Endothelial cell of umbilical vein (primary cell): ENCODE data around the gene YBX3. TPM values are rescaled to one million over a fixed set of nuclear protein-coding genes. Genes with fewer than 3 reads are reported as not detected.

Experiments used
- BruUV-seq: library from RNA; stranded (reverse); fragments of 400-500 nt; replicated peaks from 2 replicates; lab custom pipeline; 2021; lab: Mats Ljungman, UMichigan
- CTCF ChIA-PET: fragments of 300-600, 350-600 bp; sonication (Branson Sonifier 250); formaldehyde crosslinking; loops from one replicate; lab custom pipeline; 2021; ENCODE audit warnings: antibody characterized with exemption, inconsistent platforms; lab: Charles Lee
- POLR2A ChIA-PET: fragments of 300-600, 350-600 bp; sonication (Branson Sonifier 250); formaldehyde crosslinking; loops from one replicate; lab custom pipeline; 2021; ENCODE audit warnings: antibody characterized with exemption, inconsistent platforms; lab: Charles Lee
- DNase-seq: peaks from one replicate; pipeline ENCODE4 v3.0.0-alpha.2; 2011; ENCODE audit warnings: low read depth, low spot score
- FAIRE-seq: peaks from 2 replicates; lab custom pipeline; 2011; peaks lifted over from hg19 to GRCh38; lab: Jason Lieb, UNC
- H2AFZ ChIP-seq: 2 replicates; pipeline ENCODE4 v1.6.0; 2012; ENCODE audit warnings: low read depth, low read length, control low read depth, inconsistent platforms
- H3K27ac ChIP-seq: 2 replicates; pipeline ENCODE4 v1.5.1; 2011; ENCODE audit warnings: low read depth, mild to moderate bottlenecking, control low read depth, low read length, moderate library complexity; ENCODE audit not compliant: insufficient read depth
- H3K27me3 ChIP-seq, 2 experiments: 2 replicates each; pipeline versions ENCODE4 v1.6.0 to v1.6.1; 2011; ENCODE audit warnings: low read length in 2 of 2, mixed read lengths in 1 of 2; ENCODE audit not compliant: control insufficient read depth in 2 of 2, insufficient read depth in 2 of 2
- H3K36me3 ChIP-seq, 2 experiments: 2 replicates in 1 of 2; 3 replicates in 1 of 2; pipeline ENCODE4 v1.5.1; 2011; ENCODE audit warnings: low read length in 2 of 2, mild to moderate bottlenecking in 1 of 2, moderate library complexity in 1 of 2; ENCODE audit not compliant: control insufficient read depth in 2 of 2, insufficient read depth in 2 of 2; ENCODE audit errors: extremely low read depth in 1 of 2
- H3K4me1 ChIP-seq: 3 replicates; pipeline ENCODE4 v1.5.1; 2011; ENCODE audit warnings: mild to moderate bottlenecking, low read length; ENCODE audit not compliant: control insufficient read depth, insufficient read depth; ENCODE audit errors: extremely low read depth
- H3K4me2 ChIP-seq: 2 replicates; pipeline ENCODE4 v1.6.1; 2011; ENCODE audit warnings: low read length, control low read depth, mixed read lengths; ENCODE audit not compliant: insufficient read depth
- H3K4me3 ChIP-seq, 3 experiments: fragments of 200-600 bp in 1 of 3; sonication (generic), shearing (Covaris generic) in 1 of 3; replicated peaks in 1 of 3; 2 replicates each; pipeline ENCODE4 v1.5.1; 2011 to 2016; ENCODE audit warnings: control low read depth in 3 of 3, low read length in 3 of 3, mild to moderate bottlenecking in 2 of 3, inconsistent platforms in 1 of 3, low read depth in 1 of 3, moderate library complexity in 1 of 3; ENCODE audit not compliant: insufficient read depth in 1 of 3
- H3K79me2 ChIP-seq: 2 replicates; pipeline ENCODE4 v1.6.0; 2012; ENCODE audit warnings: low read length, inconsistent platforms; ENCODE audit not compliant: control insufficient read depth, insufficient read depth
- H3K9ac ChIP-seq: replicated peaks from 2 replicates; pipeline ENCODE3; 2011; ENCODE audit warnings: low read length, control low read depth; ENCODE audit not compliant: insufficient read depth; ENCODE audit errors: extremely low read depth
- H3K9me1 ChIP-seq: replicated peaks from 3 replicates; pipeline ENCODE4 v1.6.0; 2011; ENCODE audit warnings: mild to moderate bottlenecking, low read length; ENCODE audit not compliant: control insufficient read depth, insufficient read depth; ENCODE audit errors: extremely low read depth
- H3K9me3 ChIP-seq: replicated peaks from 2 replicates; pipeline ENCODE4 v1.5.1; 2012; ENCODE audit warnings: low read length, inconsistent platforms; ENCODE audit not compliant: control insufficient read depth, insufficient read depth
- H4K20me1 ChIP-seq: replicated peaks from 2 replicates; pipeline ENCODE3; 2011; ENCODE audit warnings: mild to moderate bottlenecking, low read length; ENCODE audit not compliant: control insufficient read depth, insufficient read depth; ENCODE audit errors: extremely low read depth
- CTCF ChIP-seq, 2 donors: IDR thresholded peaks; 1 replicate in 1 of 2; 2 replicates in 1 of 2; pipeline ENCODE4 v1.5.1; 2011; ENCODE audit warnings: low read length in 2 of 2, mild to moderate bottlenecking in 2 of 2, moderate library complexity in 2 of 2, control low read depth in 1 of 2, inconsistent platforms in 1 of 2, low read depth in 1 of 2; ENCODE audit not compliant: insufficient read depth in 1 of 2; ENCODE audit errors: extremely low read depth in 1 of 2
- EZH2 ChIP-seq: IDR thresholded peaks from 2 replicates; pipeline ENCODE4 v1.6.1; 2012; ENCODE audit warnings: borderline replicate concordance, low read depth, mild to moderate bottlenecking, moderate library complexity, low read length, inconsistent platforms; ENCODE audit not compliant: severe bottlenecking
- FOS ChIP-seq: IDR thresholded peaks from 2 replicates; pipeline ENCODE4 v1.6.1; 2011; ENCODE audit warnings: mild to moderate bottlenecking, low read length, moderate library complexity, borderline replicate concordance; ENCODE audit not compliant: insufficient read depth
- GATA2 ChIP-seq: IDR thresholded peaks from 2 replicates; pipeline ENCODE4 v1.7.0; 2011; ENCODE audit warnings: low read depth, mild to moderate bottlenecking, moderate library complexity, mixed read lengths, low read length; ENCODE audit not compliant: insufficient read length, insufficient read depth
- JUN ChIP-seq: IDR thresholded peaks from 2 replicates; pipeline ENCODE4 v1.6.1; 2011; ENCODE audit warnings: borderline replicate concordance, low read depth; ENCODE audit not compliant: insufficient read length, insufficient read depth
- MAX ChIP-seq: IDR thresholded peaks from 2 replicates; pipeline ENCODE4 v1.6.1; 2011; ENCODE audit not compliant: insufficient read depth, insufficient read length
- MYC ChIP-seq: IDR thresholded peaks from one replicate; pipeline ENCODE4 v1.6.1; 2011; ENCODE audit warnings: mild to moderate bottlenecking, low read depth, low read length
- POLR2A ChIP-seq: IDR thresholded peaks from 2 replicates; pipeline ENCODE4 v1.6.1; 2012; ENCODE audit warnings: low read depth, mild to moderate bottlenecking, control low read depth, low read length
- POLR2AphosphoS5 ChIP-seq: IDR thresholded peaks from 2 replicates; pipeline ENCODE4 v1.6.1; 2012; ENCODE audit warnings: low read depth, mild to moderate bottlenecking, control low read depth, low read length, moderate library complexity; ENCODE audit not compliant: insufficient read depth
- dilution Hi-C: fragments of 300-500 bp; cut with MboI; formaldehyde crosslinking; loops from one replicate; pipeline ENCODE4 v1.15.0; 2019; ENCODE audit warnings: low sequenced_read_pairs; ENCODE audit not compliant: extremely low pct_ligation_motif_present
- intact Hi-C: fragments of 100-400 bp; cut with micrococcal nuclease; formaldehyde crosslinking; loops from one replicate; pipeline ENCODE4 v1.10.0; 2022
- polyA plus RNA-seq, 4 experiments: library from polyadenylated mRNA; depleted of rRNA in 3 of 4; stranded (reverse) in 3 of 4; unstranded in 1 of 4; fragments of >200 nt; gene quantifications; 2 replicates each; pipeline versions ENCODE4 v1.2.1 to v1.2.3, GENCODE V29; 2011 to 2012; ENCODE audit warnings: missing spikeins in 1 of 4
- total RNA-seq: library from RNA; stranded (reverse); gene quantifications from 2 replicates; pipeline ENCODE4 v1.2.3, GENCODE V29; 2021

Gene YBX3
- total and polyA plus RNA-seq, 2 donors (not counting 3 experiments of a cell fraction or from before 2014, with no cell fraction given) = 137 to 441 TPM

GRCh38 chr12:10739157-10740118, 16.3 kb upstream of the YBX3 start:
- peaks cover 0 to 3% of the 10 kb centered on the region in 2 experiments for H3K27me3 ChIP-seq
- POLR2A ChIA-PET = interaction anchor here (0.6 kb wide), 1 partner anchor 483 kb away, joined by 3 read pairs; no protein-coding TSS in a partner anchor
- no peak for FAIRE-seq
- H4K20me1 ChIP-seq = no peaks in the 10 kb centered on the region
- no peak overlapping the region for H3K4me2 ChIP-seq
- no peaks in the 10 kb centered on the region for H3K9me1 ChIP-seq
- H3K27ac ChIP-seq = no peak overlapping the region
- dilution Hi-C loops = no loop called here
- H3K9me3 ChIP-seq = no peaks in the 10 kb centered on the region
- H3K36me3 ChIP-seq = no peaks in the 10 kb centered on the region
- no peak overlapping the region for H3K4me3 ChIP-seq
- H2AFZ ChIP-seq = no peak overlapping the region
- no peak overlapping the region for H3K9ac ChIP-seq
- TF ChIP-seq POLR2A (no peak), POLR2AphosphoS5 (no peak), EZH2 (no peak), FOS (no peak), MYC (no peak), GATA2 (no peak), CTCF (IDR thresholded peaks at IDR 0.05; ENCODE audit: extremely low read depth in 1 of 2, insufficient read depth in 1 of 2, low read depth in 1 of 2, low read length in 2 of 2) (no peak), MAX (no peak), JUN (no peak)
- intact Hi-C loops = no loop called here
- DNase-seq = no peak
- CTCF ChIA-PET = no interaction called here
- no TSS peak for BruUV-seq
- H3K79me2 ChIP-seq = no peaks in the 10 kb centered on the region
- no peaks in the 10 kb centered on the region for H3K4me1 ChIP-seq
